SK-N-SH treated with all-trans-retinoic acid at 6 μM for 48 hours (cell line): ENCODE data around the gene CYP4F22.

Experiments
- ARNTL ChIP-seq: fragments of 450-650 bp; formaldehyde crosslinking; IDR thresholded peaks from 2 replicates; pipeline ENCODE4 v1.5.0; 2020; ENCODE audit warnings: low read depth, mild to moderate bottlenecking, moderate library complexity, borderline replicate concordance
- CREB5 ChIP-seq: fragments of 250-450 bp; sonication (Bioruptor Pico); IDR thresholded peaks from 2 replicates; pipeline ENCODE4 v1.5.1; 2020; ENCODE audit warnings: low read depth, mild to moderate bottlenecking, moderate library complexity
- CSRNP3 ChIP-seq: fragments of 250-450 bp; sonication (Bioruptor Pico); IDR thresholded peaks from 2 replicates; pipeline ENCODE4 v1.5.1; 2021; ENCODE audit warnings: mild to moderate bottlenecking, moderate library complexity
- GLIS3 ChIP-seq: fragments of 250-450 bp; sonication (Bioruptor Pico); IDR thresholded peaks from 2 replicates; pipeline ENCODE4 v1.5.0; 2020; ENCODE audit warnings: mild to moderate bottlenecking, moderate library complexity
- PATZ1 ChIP-seq: fragments of 250-450 bp; sonication (Bioruptor Pico); IDR thresholded peaks from 2 replicates; pipeline ENCODE4 v1.8.0; 2020; ENCODE audit warnings: mild to moderate bottlenecking, moderate library complexity, borderline replicate concordance

The CYP4F22 gene

GRCh38 chr19:15595069-15595468 is 86.7 kb downstream of the CYP4F22 start (continued):
- no peak for TF ChIP-seq CREB5 (CRISPR knock-in tag)
- no peak for TF ChIP-seq ARNTL (CRISPR knock-in tag)
- TF ChIP-seq GLIS3 (CRISPR knock-in tag), result no peak
- TF ChIP-seq CSRNP3 (CRISPR knock-in tag), result no peak
- no peak for TF ChIP-seq PATZ1 (CRISPR knock-in tag)
